ENCODE results near the gene GMCL2.
"Not testable (repeated sequence)": the region's sequence is repeated elsewhere in the genome, so short reads cannot be mapped to it uniquely, and the experiment has no call there.

The GMCL2 gene

GRCh38 chr5:178187014-178187413 lies at the start of gene GMCL2:
Gene GMCL2 (minus strand): TSS chr5:178187371. CDS start chr5:178187299, 72 bp downstream.
- DNase-seq (ENCODE audit: insufficient read length, low spot score) (no peak), FAIRE-seq (no peak)

GRCh38 chr5:178236679-178237078 lies 49.5 kb upstream of the GMCL2 start:
- DNase-seq (ENCODE audit: insufficient read length, low spot score) (no peak), FAIRE-seq (no peak)

GRCh38 chr5:178236126-178236525 lies 49.0 kb upstream of the GMCL2 start:
- DNase-seq (ENCODE audit: insufficient read length, low spot score), result no peak
- FAIRE-seq, result no peak

- no peak for FAIRE-seq
- DNase-seq (ENCODE audit: insufficient read length, low spot score), result no peak
Observed at GRCh38 chr5:178235588-178235974, 48.4 kb upstream of the GMCL2 start.

- no peak for FAIRE-seq
- peak; percentile 77 for DNase-seq (ENCODE audit: insufficient read length, low spot score)
Observed at GRCh38 chr5:178234750-178235587, 47.8 kb upstream of the GMCL2 start.

GRCh38 chr5:178234121-178234749 lies 47.1 kb upstream of the GMCL2 start:
- DNase-seq (ENCODE audit: insufficient read length, low spot score) (no peak), FAIRE-seq (no peak)

- no peak for DNase-seq (ENCODE audit: insufficient read length, low spot score)
- FAIRE-seq, result no peak
Observed at GRCh38 chr5:178232920-178233429, 45.8 kb upstream of the GMCL2 start.

- peak; percentile 59 for FAIRE-seq
- DNase-seq (ENCODE audit: insufficient read length, low spot score), result peak; percentile 71
Observed at GRCh38 chr5:178232124-178232919, 45.2 kb upstream of the GMCL2 start, which contains the start of gene PHYKPL. Gene PHYKPL (minus strand): TSS chr5:178232802. CDS start chr5:178232550, 252 bp downstream.

- DNase-seq (ENCODE audit: insufficient read length, low spot score), result no peak
- FAIRE-seq, result no peak
Observed at GRCh38 chr5:178231539-178232123, 44.5 kb upstream of the GMCL2 start.

GRCh38 chr5:178230879-178231538 lies 43.8 kb upstream of the GMCL2 start:
- FAIRE-seq (peak; percentile 77), DNase-seq (ENCODE audit: insufficient read length, low spot score) (no peak)

- DNase-seq (ENCODE audit: insufficient read length, low spot score) (no peak), FAIRE-seq (no peak)
Observed at GRCh38 chr5:178229861-178230260, 42.7 kb upstream of the GMCL2 start.

- not testable (repeated sequence) for FAIRE-seq; DNase-seq (ENCODE audit: insufficient read length, low spot score)
Observed at GRCh38 chr5:178229111-178229510, 41.9 kb upstream of the GMCL2 start.

GRCh38 chr5:178228609-178229008 lies 41.4 kb upstream of the GMCL2 start:
- no peak for FAIRE-seq
- no peak for DNase-seq (ENCODE audit: insufficient read length, low spot score)

GRCh38 chr5:178227929-178228328 lies 40.8 kb upstream of the GMCL2 start:
- DNase-seq (ENCODE audit: insufficient read length, low spot score) (no peak), FAIRE-seq (no peak)

- DNase-seq (ENCODE audit: insufficient read length, low spot score) (no peak), FAIRE-seq (no peak)
Observed at GRCh38 chr5:178227138-178227659, 40.0 kb upstream of the GMCL2 start.

- DNase-seq (ENCODE audit: insufficient read length, low spot score) (no peak), FAIRE-seq (no peak)
Observed at GRCh38 chr5:178225174-178225573, 38.0 kb upstream of the GMCL2 start.

GRCh38 chr5:178224403-178224802 lies 37.2 kb upstream of the GMCL2 start:
- DNase-seq (ENCODE audit: insufficient read length, low spot score), result no peak
- no peak for FAIRE-seq

- DNase-seq (ENCODE audit: insufficient read length, low spot score) (no peak), FAIRE-seq (no peak)
Observed at GRCh38 chr5:178223828-178224335, 36.7 kb upstream of the GMCL2 start.

GRCh38 chr5:178223196-178223773 lies 36.1 kb upstream of the GMCL2 start:
- no peak for FAIRE-seq

More at GRCh38 chr5:178223196-178223773, 36.1 kb upstream of the GMCL2 start:
- DNase-seq (ENCODE audit: insufficient read length, low spot score), result no peak
